Upper lobe of right lung (tissue), 1 donor: ENCODE data around the gene PVR. TPM values are rescaled to one million over a fixed set of nuclear protein-coding genes. Genes with fewer than 3 reads are reported as not detected.

ENCODE experiments used
- ATAC-seq: fragments of 200-7000 bp; cut with Tn5 transposase; one replicate; pipeline ENCODE4 v1.9.1; 2020; ENCODE audit warnings: mild to moderate bottlenecking, moderate library complexity
- DNase-seq: peaks from one replicate; pipeline ENCODE4 v3.0.0-alpha.2; 2020
- H3K27ac ChIP-seq: fragments of 200-600 bp; one replicate; pipeline ENCODE4 v1.8.0; 2022
- H3K27me3 ChIP-seq: fragments of 200-600 bp; one replicate; pipeline ENCODE4 v1.8.0; 2022; ENCODE audit warnings: mild to moderate bottlenecking
- H3K36me3 ChIP-seq: fragments of 200-600 bp; one replicate; pipeline ENCODE4 v1.8.0; 2022
- H3K4me1 ChIP-seq: fragments of 200-600 bp; one replicate; pipeline ENCODE4 v1.8.0; 2022
- H3K4me3 ChIP-seq: fragments of 200-600 bp; one replicate; pipeline ENCODE4 v1.8.0; 2022; ENCODE audit warnings: mild to moderate bottlenecking
- H3K9me3 ChIP-seq: fragments of 200-600 bp; one replicate; pipeline ENCODE4 v1.8.0; 2022
- intact Hi-C: fragments of 100-400 bp; cut with DNase I; formaldehyde crosslinking; loops from one replicate; pipeline ENCODE4 v1.11.0; 2022
- total RNA-seq: library from RNA; stranded (reverse); fragmentation: NEBNext Ultra II Directional; extraction: Animal tissue kit (Norgen Biotek cat#: 25700); gene quantifications from one replicate; pipeline ENCODE4 v1.2.1, GENCODE V29; 2021
- TF ChIP-seq, protein P1 (sequence below): fragments of 200-600 bp; IDR thresholded peaks from one replicate; pipeline ENCODE4 v1.8.0; 2022; ENCODE audit warnings: antibody characterized with exemption
- donor health status: DM: no; HTN: yes; CAD: no; lungs with severe emphysema.

The PVR gene
- total RNA-seq, 1 donor from 2014 or later: 40.8 TPM

DNA sequence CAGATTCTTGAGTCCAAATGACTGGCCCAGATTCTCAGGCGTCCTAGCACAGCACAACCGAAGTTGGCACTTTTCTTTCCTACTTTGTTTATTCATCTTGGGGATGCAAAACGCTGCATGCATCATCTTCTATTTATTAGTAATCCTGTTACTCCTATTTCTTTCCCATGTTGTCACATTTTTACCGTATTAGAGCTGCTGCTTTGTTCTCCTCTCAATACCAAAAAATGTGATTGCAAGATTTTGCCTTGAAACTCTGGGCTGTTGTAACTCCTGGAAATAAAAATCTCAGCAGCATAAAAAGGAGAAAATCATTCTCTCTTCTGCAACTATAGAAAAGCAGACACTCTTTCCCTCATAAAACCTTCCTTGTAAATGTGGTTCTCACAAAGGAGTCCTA is 43.2 kb upstream of the PVR start:
- no peaks in the 10 kb centered on the region for H3K9me3 ChIP-seq
- H3K4me1 ChIP-seq: peaks cover 9% of the 10 kb centered on the region
- ATAC-seq (no peak), DNase-seq (no peak)
- no peak overlapping the region for H3K27ac ChIP-seq
- TF ChIP-seq, protein P1, sequence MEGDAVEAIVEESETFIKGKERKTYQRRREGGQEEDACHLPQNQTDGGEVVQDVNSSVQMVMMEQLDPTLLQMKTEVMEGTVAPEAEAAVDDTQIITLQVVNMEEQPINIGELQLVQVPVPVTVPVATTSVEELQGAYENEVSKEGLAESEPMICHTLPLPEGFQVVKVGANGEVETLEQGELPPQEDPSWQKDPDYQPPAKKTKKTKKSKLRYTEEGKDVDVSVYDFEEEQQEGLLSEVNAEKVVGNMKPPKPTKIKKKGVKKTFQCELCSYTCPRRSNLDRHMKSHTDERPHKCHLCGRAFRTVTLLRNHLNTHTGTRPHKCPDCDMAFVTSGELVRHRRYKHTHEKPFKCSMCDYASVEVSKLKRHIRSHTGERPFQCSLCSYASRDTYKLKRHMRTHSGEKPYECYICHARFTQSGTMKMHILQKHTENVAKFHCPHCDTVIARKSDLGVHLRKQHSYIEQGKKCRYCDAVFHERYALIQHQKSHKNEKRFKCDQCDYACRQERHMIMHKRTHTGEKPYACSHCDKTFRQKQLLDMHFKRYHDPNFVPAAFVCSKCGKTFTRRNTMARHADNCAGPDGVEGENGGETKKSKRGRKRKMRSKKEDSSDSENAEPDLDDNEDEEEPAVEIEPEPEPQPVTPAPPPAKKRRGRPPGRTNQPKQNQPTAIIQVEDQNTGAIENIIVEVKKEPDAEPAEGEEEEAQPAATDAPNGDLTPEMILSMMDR: no peak
- no peak overlapping the region for H3K4me3 ChIP-seq
- no peaks in the 10 kb centered on the region for H3K36me3 ChIP-seq
- intact Hi-C loops: no loop called here
- H3K27me3 ChIP-seq: no peaks in the 10 kb centered on the region

DNA sequence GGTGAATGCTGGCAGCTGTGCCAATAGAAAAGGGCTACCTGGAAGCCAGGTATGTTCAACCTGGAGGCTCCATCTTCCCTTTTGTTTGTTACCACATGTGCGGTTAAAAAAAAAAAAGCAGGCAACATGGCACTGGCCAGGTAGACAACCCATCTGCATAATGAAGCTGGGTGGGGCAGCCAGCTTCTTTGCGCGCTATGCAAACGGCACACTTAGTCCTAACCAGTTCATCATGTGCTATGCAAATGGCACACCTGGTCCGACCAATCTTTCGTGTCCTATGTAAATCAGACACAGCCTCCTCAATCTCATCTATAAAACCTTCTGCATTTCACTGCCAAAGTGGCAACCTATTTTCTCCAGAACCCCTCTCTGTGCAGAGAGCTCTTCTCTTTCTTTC is 41.6 kb upstream of the PVR start:
- Histone ChIP-seq H3K9me3 (no peaks in the 10 kb centered on the region), H3K4me3 (no peak overlapping the region), H3K27ac (no peak overlapping the region), H3K4me1 (peaks cover 9% of the 10 kb centered on the region), H3K36me3 (no peaks in the 10 kb centered on the region), H3K27me3 (no peaks in the 10 kb centered on the region)
- DNase-seq: no peak
- ATAC-seq: peak; percentile 77
- TF ChIP-seq, protein P1: no peak
- intact Hi-C loops: no loop called here

DNA sequence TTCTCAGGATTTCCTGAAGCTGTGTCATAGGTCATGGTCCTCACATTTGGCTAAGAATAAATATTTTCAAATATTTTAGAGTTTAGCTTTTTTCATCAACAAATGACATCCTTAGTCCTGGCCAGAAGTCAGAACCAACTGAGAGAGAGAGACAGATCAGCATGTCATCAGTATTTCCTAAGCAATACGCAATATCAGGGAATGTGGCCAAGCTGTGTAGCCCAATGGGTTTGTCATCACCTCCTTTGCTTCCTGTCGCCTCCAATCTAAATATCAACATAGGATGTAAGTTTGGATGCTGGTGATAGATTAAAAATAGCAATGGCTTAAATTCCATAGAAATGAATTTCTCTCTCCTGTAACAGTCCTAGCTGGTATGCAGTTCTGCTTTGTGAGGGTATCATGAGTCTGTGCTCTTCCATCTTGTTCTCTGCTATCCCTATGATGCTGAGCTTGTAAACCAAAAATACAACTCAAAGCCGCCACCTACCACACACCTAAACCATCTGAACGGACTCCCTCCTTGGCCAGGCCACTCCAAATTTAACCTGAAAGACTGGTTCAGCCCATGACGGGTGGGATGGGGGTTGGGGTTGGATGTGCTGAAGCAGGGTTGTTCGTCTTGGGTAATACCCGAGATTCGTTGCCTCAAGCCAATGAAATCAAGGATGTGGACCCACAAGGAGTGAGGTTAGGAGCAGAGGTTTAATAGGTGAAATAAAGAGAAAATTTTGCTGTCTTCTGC is 40.3 kb upstream of the PVR start:
- DNase-seq: no peak
- H3K9me3 ChIP-seq: no peaks in the 10 kb centered on the region
- TF ChIP-seq, protein P1: no peak
- no peaks in the 10 kb centered on the region for H3K36me3 ChIP-seq
- H3K27ac ChIP-seq: peak overlapping the region; percentile 42
- H3K4me1 ChIP-seq: peaks cover 19% of the 10 kb centered on the region
- no peaks in the 10 kb centered on the region for H3K27me3 ChIP-seq
- intact Hi-C loops: no loop called here
- peak; percentile 51 for ATAC-seq
- no peak overlapping the region for H3K4me3 ChIP-seq

DNA sequence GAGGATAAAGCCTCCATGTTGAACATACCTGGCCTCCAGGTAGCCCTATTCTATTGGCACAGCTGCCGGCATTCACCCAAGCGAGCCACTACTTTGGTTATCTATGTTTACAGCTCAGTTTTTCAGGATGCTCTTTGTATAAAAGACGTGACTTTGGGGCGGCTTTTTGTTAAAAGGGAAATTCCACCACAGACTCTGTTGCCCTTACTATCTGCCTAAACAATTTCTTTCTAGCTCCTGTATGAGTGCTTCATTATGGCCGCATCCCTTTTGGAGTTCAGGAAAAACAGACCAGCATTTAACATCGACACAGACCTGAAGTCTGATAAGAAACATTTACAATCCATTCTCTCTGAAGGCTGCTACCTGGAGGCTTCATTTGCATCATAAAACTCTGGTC is 39.5 kb upstream of the PVR start:
- peaks cover 22% of the 10 kb centered on the region for H3K4me1 ChIP-seq
- no peak for DNase-seq
- ATAC-seq: no peak
- H3K36me3 ChIP-seq: no peaks in the 10 kb centered on the region
- H3K4me3 ChIP-seq: no peak overlapping the region
- H3K9me3 ChIP-seq: no peaks in the 10 kb centered on the region
- no peaks in the 10 kb centered on the region for H3K27me3 ChIP-seq
- TF ChIP-seq, protein P1: no peak
- intact Hi-C loops: no loop called here
- no peak overlapping the region for H3K27ac ChIP-seq

DNA sequence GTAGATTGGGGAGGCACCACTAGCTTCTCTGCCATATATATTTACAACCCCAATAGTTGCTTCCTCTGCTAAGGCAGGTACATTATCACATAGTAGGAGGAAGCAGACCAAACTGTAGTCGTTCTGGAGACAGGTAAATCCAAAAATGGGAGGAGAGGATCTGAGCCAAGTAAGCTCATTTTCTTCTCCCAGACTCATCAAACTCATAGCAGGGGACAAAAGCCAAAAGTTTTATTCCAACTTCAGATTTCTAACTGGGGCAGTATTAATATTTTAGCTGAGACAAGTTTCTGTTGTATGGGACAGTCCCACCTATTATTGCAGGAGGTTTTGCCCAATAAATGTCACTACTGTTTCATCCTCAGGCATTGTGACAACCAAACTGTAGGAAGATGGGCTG is 38.2 kb upstream of the PVR start:
- peaks cover 22% of the 10 kb centered on the region for H3K4me1 ChIP-seq
- H3K9me3 ChIP-seq: no peaks in the 10 kb centered on the region
- H3K36me3 ChIP-seq: no peaks in the 10 kb centered on the region
- no peaks in the 10 kb centered on the region for H3K27me3 ChIP-seq
- ATAC-seq: no peak
- TF ChIP-seq, protein P1: no peak
- no peak for DNase-seq
- H3K27ac ChIP-seq: no peak overlapping the region
- intact Hi-C loops: no loop called here
- no peak overlapping the region for H3K4me3 ChIP-seq
